ENCODE results near the gene PTAFR. TPM values are rescaled to one million over a fixed set of nuclear protein-coding genes. Genes with fewer than 3 reads are reported as not detected.

The PTAFR gene
- total RNA-seq, 2 donors from 2014 or later, result 6.5 to 9.2 TPM

DNA sequence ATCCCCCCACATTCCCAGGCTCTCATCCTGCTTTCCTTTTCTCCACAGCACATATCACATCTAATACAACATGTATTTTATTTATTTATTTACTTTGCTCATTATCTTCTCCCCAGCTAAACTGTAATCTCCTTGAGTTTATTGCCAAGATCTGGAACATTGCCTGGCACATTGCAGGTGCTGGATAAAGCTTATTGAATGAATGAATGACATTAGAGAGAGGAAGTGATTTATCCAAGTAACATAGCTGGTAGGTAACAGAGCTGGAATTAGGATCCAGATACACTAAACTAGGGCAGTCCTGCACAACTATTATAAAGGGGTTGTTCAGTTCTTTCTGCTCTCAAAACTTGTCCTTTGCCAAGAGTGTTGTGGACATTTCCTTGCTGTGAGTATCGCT, 8.6 kb upstream of the PTAFR start:
- Histone ChIP-seq H3K36me3 (no peaks in the 10 kb centered on the region), H3K4me3 (no peak overlapping the region), H3K27me3 (replicated peaks; ENCODE audit: insufficient read depth) (no peaks in the 10 kb centered on the region), H3K4me1 (ENCODE audit: control insufficient read depth in 1 of 2, low read depth in 2 of 2) (no peaks in the 10 kb centered on the region), H3K27ac (no peak overlapping the region), H3K9me3 (no peaks in the 10 kb centered on the region)
- no peak for DNase-seq (ENCODE audit: low spot score)
- no peak for ATAC-seq (ENCODE audit: insufficient number of reproducible peaks, low FRiP score, low read depth)
- TF ChIP-seq CTCF (IDR thresholded peaks at IDR 0.05), result no peak

- DNase-seq (ENCODE audit: low spot score) (no peak), ATAC-seq (ENCODE audit: insufficient number of reproducible peaks, low FRiP score, low read depth) (no peak)
- Histone ChIP-seq H3K4me1 (ENCODE audit: control insufficient read depth in 1 of 2, low read depth in 2 of 2) (no peaks in the 10 kb centered on the region), H3K36me3 (no peaks in the 10 kb centered on the region), H3K27ac (no peak overlapping the region), H3K27me3 (replicated peaks; ENCODE audit: insufficient read depth) (no peaks in the 10 kb centered on the region), H3K4me3 (no peak overlapping the region), H3K9me3 (no peaks in the 10 kb centered on the region)
- TF ChIP-seq CTCF (IDR thresholded peaks at IDR 0.05), result no peak
These were observed 4.1 kb upstream of the PTAFR start for GRCh38 chr1:28180306-28181305.

DNA sequence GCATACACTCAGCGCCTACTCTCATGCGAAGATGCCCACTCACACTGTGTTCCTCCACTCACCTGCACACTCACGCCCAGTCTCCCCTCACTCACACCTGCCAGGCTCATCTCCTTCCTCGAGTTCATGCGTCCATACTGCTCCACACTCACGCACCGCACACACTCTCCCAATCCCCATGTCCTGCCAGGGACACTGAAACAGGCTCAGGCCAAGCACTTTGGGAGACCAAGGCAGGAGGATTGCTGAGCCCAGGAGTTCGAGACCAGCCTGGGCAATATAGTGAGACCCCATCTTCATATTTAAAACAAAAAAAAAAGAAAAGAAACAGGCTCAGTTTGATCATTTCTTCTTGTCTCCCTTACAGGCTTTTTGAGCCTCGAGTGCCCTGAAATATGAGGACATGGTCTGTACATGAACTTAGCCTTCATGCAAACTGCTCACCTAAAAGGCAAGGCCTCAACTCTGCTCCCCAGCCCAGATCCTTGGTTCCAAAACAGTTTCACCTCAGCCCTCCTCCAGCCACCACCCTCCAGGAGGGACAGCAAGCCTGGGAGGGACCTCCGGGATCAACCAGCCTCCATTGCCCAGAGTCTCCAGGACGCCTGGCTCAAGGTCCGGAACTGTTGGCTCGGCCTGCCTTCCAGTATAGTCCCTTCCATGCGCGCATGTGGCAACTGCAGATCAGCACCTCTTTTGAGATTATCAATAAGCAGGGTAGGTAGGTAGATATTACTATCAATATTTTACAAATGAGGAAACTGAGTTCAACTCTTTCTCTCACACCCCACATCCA, 2.4 kb upstream of the PTAFR start:
- TF ChIP-seq CTCF (IDR thresholded peaks at IDR 0.05), result no peak
- Histone ChIP-seq H3K36me3 (no peaks in the 10 kb centered on the region), H3K27ac (no peak overlapping the region), H3K9me3 (no peaks in the 10 kb centered on the region), H3K4me3 (no peak overlapping the region), H3K4me1 (ENCODE audit: control insufficient read depth in 1 of 2, low read depth in 2 of 2) (no peaks in the 10 kb centered on the region), H3K27me3 (replicated peaks; ENCODE audit: insufficient read depth) (no peaks in the 10 kb centered on the region)
- DNase-seq (ENCODE audit: low spot score) (no peak), ATAC-seq (ENCODE audit: insufficient number of reproducible peaks, low FRiP score, low read depth) (no peak)

DNA sequence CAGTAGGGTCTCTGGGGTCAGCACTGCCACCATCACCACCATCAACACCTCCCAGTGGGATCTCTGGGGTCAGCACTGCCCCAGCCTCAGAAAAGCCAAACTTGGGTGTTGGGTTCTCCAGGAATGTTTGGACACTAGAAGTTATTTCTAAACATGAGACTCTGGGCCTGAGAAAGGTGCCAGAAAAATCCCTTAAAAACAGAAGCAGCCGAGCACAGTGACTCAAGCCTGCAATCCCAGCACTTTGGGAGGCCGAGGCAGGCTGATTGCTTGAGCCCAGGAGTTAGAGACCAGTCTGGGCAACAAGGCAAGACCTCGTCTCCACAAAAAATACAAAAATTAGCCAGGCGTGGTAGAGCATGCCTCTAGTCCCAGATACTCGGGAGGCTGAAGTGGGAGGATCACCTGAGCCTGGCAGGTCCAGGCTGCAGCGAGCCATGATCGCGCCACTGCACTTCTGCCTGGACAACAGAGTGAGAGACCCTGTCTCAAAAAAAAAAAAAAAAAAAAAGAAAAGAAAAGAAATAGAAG, 470 bp downstream of the PTAFR start:
- Histone ChIP-seq H3K27me3 (replicated peaks; ENCODE audit: insufficient read depth) (no peaks in the 10 kb centered on the region), H3K9me3 (no peaks in the 10 kb centered on the region), H3K4me1 (ENCODE audit: control insufficient read depth in 1 of 2, low read depth in 2 of 2) (peaks cover 7 to 11% of the 10 kb centered on the region in 2 donors), H3K36me3 (no peaks in the 10 kb centered on the region), H3K4me3 (peak overlapping the region; percentile 47), H3K27ac (peak overlapping the region in 1 of 2 donors; percentile 24)
- DNase-seq (ENCODE audit: low spot score), result no peak
- no peak for TF ChIP-seq CTCF (IDR thresholded peaks at IDR 0.05)
- no peak for ATAC-seq (ENCODE audit: insufficient number of reproducible peaks, low FRiP score, low read depth)

- Histone ChIP-seq H3K4me3 (no peak overlapping the region), H3K9me3 (no peaks in the 10 kb centered on the region), H3K27ac (peak overlapping the region in 1 of 2 donors; percentile 20), H3K4me1 (ENCODE audit: control insufficient read depth in 1 of 2, low read depth in 2 of 2) (peaks cover 7 to 11% of the 10 kb centered on the region in 2 donors), H3K27me3 (replicated peaks; ENCODE audit: insufficient read depth) (no peaks in the 10 kb centered on the region), H3K36me3 (no peaks in the 10 kb centered on the region)
- DNase-seq (ENCODE audit: low spot score) (no peak), ATAC-seq (ENCODE audit: insufficient number of reproducible peaks, low FRiP score, low read depth) (no peak)
- TF ChIP-seq CTCF (IDR thresholded peaks at IDR 0.05), result no peak
These were observed 2.6 kb downstream of the PTAFR start for GRCh38 chr1:28173980-28174297.

Data from thoracic aorta (tissue), 2 donors.